H1 (cell line): ENCODE data around the gene YPEL2. TPM values are rescaled to one million over a fixed set of nuclear protein-coding genes. Genes with fewer than 3 reads are reported as not detected.

ENCODE experiments used
- CHD7 ChIP-seq: fragments of 300-600 bp; sonication (generic); IDR thresholded peaks from 2 replicates; pipeline ENCODE4 v1.7.1; 2012; ENCODE audit warnings: low read length, moderate library complexity, mild to moderate bottlenecking, inconsistent platforms; ENCODE audit not compliant: insufficient replicate concordance
- NRF1 ChIP-seq: IDR thresholded peaks from 2 replicates; pipeline ENCODE4 v1.6.1; 2011; ENCODE audit warnings: mild to moderate bottlenecking, low read depth, low read length, improper control_type of control experiment
- PHF8 ChIP-seq: fragments of 200-600 bp; sonication (generic); conservative IDR thresholded peaks from 2 replicates; pipeline ENCODE4 v1.7.1; 2012; ENCODE audit warnings: low read depth, mild to moderate bottlenecking, inconsistent platforms, low read length, moderate library complexity
- RBBP5 ChIP-seq: IDR thresholded peaks from 2 replicates; pipeline ENCODE4 v1.7.1; 2012; ENCODE audit warnings: low read depth, mild to moderate bottlenecking, inconsistent platforms, low read length, moderate library complexity, borderline replicate concordance
- TAF1 ChIP-seq: IDR thresholded peaks from 2 replicates; pipeline ENCODE4 v1.6.1; 2011; ENCODE audit warnings: mild to moderate bottlenecking, low read depth, low read length
- TBP ChIP-seq: IDR thresholded peaks from 2 replicates; pipeline ENCODE4 v1.6.1; 2011; ENCODE audit warnings: low read depth, low read length, improper control_type of control experiment
- TCF12 ChIP-seq: IDR thresholded peaks from 2 replicates; pipeline ENCODE4 v1.6.1; 2011; ENCODE audit warnings: low read depth, mild to moderate bottlenecking, low read length
- polyA plus RNA-seq, 7 experiments: library from polyadenylated mRNA; depleted of rRNA in 3 of 7; stranded (reverse) in 5 of 7; unstranded in 2 of 7; fragments of >200 nt in 5 of 7; fragments of 200-250 nt in 2 of 7; gene quantifications; 1 replicate in 5 of 7; 2 replicates in 1 of 7; 4 replicates in 1 of 7; pipeline versions ENCODE4 v1.2.1 to v1.2.3, GENCODE V29; 2011 to 2013; ENCODE audit warnings: missing spikeins in 2 of 7, mixed read lengths in 2 of 7
- total RNA-seq: library from RNA; stranded (reverse); fragmentation: NEBNext Ultra II Directional; extraction: Animal tissue kit (Norgen Biotek cat#: 25700); gene quantifications from 2 replicates; pipeline ENCODE4 v1.2.1, GENCODE V29; 2021

YPEL2 gene
- total and polyA plus RNA-seq, 2 of the 8 experiments (the other 6 are each of a cell fraction or from before 2014, with no cell fraction given) = 1.6 to 3.5 TPM

DNA sequence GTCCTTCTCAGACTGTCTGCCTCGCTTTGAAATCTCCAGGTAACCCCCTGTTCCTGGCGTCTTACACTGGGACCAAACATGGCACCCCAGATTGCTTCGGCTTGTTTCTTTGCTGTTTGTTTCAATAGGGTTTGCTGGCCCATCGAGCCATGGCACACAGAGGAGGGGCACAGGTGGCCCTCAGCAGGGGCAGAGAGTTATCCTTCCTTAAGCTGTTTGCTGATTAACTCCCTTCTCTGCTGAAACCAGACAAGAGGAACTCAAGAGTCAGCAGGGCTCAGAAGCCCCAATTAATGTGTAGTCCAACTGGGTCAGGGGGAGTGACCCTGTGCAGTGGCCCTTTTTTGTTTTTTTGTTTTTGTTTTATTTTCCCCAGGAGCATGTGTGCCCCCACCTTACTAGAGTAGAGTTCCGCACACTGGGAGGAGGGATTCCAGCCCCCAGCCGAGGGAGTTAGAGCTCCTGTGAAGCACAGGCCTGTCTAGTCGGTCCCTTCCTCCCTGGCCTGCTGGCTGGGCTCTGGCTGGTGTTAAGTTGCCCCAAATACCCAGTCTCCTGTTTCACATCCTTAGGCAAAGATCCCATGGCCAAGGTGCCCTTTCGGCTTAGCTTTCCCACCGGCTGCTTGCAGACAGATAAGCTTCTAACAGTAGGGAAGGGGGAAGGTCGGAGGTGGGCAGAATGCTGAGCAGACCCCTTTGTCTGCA is 39.3 kb downstream of the YPEL2 start (continued):
- TF ChIP-seq CHD7 = no peak
- TF ChIP-seq TAF1 = no peak
- TF ChIP-seq TBP = no peak
- TF ChIP-seq RBBP5 = no peak
- TF ChIP-seq TCF12 = no peak
- TF ChIP-seq PHF8 = no peak
- TF ChIP-seq NRF1 = no peak
